GM19395 (cell line): Measurements from ENCODE around the gene MPDZ.

Experiments
- ATAC-seq: cut with Tn5 transposase; IDR thresholded peaks from one replicate; pipeline ENCODE4 v1.9.1; 2021; ENCODE audit warnings: mild to moderate bottlenecking, moderate library complexity; ENCODE audit not compliant: unreplicated experiment

MPDZ gene

GRCh38 chr9:13090628-13091027 is 188.9 kb downstream of the MPDZ start:
- no peak for ATAC-seq

DNA sequence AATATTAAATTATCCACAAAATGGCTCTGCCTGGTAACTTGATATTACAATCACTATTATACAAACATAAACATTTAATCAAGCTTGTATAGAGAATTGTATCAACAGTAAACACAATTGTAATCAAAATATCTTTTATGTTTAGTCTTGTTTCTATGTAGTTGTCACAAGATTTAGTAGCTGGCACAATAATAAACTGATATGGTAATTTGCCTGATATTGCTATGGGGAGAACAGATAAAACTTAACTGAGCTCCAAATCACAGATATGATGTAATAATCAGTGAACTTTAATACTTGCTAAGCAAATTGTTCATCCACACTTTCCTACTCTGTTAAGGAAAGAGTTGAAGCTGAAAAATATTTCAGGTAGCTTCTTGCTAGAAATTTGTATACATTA is 189.8 kb downstream of the MPDZ start:
- ATAC-seq, result no peak

DNA sequence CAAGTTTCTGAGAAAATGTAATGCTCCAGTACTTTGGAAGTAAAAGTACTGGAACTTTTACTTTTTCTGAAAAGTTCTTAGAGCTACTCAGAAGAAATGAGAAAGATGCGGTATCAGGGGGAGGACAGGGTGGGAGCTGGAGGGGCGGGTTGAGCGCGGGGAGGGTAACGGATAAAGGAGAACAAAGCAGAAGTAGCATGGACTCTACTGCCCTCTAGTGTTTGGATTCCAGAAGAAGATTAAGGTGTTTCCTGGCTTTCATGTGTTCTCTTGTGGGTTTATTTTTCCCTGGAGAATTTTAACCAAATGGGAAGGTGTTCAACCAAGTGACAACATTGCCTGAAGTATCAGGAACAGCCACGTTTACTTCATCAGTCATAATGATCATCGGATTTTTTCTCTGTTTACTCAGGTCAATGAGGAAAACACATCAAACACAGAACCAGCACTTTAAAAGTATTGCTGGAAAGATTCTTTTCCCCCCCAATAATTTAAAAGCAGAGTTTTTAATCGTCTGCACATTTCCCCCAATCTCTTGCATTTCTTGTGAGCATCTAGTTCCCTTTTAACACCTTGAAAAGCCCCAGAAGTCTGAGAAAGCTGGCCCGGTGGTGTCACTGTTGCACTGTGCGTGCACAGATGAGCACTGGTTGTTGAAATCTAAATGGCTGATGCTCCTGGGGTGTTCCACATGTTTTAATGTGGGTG is 190.6 kb downstream of the MPDZ start:
- ATAC-seq, result peak; percentile 73

DNA sequence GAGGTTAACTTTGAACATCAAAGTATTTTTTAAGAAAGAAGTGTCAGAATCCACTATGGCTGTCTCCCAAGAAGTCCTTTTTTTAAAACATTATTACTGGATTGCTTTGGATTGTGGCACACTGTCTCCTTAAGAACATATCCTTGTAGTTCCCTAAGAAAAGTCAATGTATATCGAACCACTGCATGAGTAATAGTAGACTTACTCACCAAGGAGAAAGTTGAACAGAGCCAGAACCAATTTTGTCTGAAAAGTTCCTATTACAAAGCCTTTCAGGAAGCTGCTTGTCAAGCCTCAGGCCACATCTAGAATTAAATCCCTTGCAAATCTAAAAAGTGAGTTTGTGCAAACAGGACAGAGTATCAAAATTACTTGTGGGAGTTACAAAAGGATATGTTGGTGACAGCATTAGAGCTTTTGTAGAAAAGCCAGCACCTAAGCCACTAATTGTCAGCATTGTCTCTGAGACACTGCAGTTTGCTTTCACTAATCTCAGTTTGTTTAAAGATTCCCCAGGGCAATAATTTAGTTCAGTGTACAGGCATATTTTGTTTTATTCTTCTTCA is 195.4 kb downstream of the MPDZ start:
- ATAC-seq, result no peak

GRCh38 chr9:13083366-13083765 is 196.1 kb downstream of the MPDZ start:
- ATAC-seq, result no peak

DNA sequence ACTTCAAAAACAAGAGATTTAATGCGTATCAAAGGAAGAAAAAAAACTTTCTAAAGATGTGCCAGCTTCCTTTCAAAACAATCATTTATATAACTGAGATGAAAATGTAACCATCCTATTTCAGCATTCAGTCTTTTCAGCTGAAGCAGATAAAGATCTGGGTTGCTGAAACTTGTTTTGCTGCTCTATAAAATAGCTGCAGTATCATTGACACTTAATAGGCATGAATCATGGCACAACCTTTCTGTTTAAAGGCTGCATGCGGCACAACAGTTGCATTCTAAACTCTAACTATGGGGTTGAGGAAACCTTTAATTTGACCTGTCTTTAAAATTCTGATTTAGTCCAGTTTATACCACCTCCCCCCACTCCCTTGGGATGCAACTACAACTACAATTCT is 196.7 kb downstream of the MPDZ start:
- no peak for ATAC-seq

DNA sequence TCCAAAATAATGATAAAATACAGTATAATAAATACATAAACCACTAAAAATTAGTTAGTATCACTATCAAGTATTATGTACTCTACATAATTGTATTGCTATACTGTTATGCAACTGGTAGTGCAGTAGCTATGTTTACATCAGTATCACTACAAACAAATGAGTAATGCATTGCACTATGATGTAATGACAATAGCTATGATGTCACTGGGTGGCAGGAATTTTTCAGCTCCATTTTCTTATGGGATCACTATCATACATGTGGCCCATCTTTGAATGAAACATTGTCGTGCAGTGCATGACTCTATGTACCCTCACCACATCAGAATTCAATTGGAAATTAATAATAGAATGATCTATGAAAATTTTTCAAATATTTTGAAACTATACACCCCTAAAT is 201.3 kb downstream of the MPDZ start:
- no peak for ATAC-seq

DNA sequence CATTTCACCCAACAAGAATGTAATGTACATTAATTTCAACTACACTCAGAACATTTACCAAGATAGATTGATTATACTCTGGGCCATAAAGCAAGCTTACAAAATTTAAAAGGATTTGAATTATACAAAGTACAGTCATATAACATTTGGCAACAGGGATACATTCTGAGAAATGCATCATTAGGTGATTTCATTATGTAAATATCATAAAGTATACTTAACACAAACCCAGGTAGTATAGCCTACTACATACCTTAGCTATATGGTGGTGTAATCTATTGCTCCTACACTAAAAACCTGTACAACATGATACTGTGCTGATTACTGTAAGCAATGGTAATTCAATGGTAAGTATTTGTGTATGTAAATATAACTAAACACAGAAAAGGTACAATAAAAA is 202.9 kb downstream of the MPDZ start:
- no peak for ATAC-seq

DNA sequence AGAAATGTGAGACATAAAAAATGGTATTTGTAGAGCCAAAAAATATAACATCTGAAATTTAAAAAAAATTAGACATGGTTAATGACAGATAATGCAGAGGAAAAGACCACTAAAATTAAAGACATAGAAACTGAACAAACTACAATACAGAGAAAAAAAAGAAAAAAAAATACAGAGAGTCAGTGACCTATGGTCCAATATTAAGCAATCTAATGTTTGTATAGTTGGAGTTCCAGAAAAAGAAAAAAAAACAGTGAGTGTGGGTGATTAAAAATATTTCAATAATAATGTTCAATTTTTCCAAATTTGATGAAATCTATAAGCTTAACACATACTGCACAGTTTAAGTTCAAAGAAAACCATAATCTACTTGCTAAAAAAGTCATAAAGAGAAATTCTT is 207.6 kb downstream of the MPDZ start:
- ATAC-seq, result no peak

GRCh38 chr9:13070612-13071595 is 208.6 kb downstream of the MPDZ start:
- no peak for ATAC-seq

- ATAC-seq, result no peak
These were observed 210.0 kb downstream of the MPDZ start for GRCh38 chr9:13069498-13069897.

DNA sequence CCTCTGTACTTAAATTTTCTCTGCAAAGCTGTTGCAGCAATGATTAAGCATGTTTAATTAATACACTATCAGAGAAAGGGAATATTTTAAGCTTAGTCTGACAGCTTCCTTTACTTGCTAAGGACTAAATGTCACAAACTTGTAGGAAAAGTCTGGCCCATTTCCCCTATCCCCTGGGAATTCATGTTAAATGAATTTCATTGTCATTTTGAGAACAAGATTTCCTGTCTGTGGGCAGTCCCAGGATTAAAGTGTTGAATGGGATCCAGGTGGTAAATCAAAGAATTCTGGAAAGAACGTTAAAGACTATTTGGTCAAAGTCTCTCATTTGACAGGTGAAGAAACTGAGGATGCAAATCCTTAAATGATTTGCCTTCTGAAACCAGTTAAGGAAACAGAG is 214.8 kb downstream of the MPDZ start:
- no peak for ATAC-seq

GRCh38 chr9:13063880-13064459 is 215.5 kb downstream of the MPDZ start:
- ATAC-seq, result no peak

GRCh38 chr9:13061390-13061789 is 218.1 kb downstream of the MPDZ start:
- ATAC-seq, result no peak
